HG02678 (cell line): ENCODE results near the gene KRTAP4-8.
"Not testable (repeated sequence)": the region's sequence is repeated elsewhere in the genome, so short reads cannot be mapped to it uniquely, and the experiment has no call there.

ENCODE experiments used
- ATAC-seq: cut with Tn5 transposase; IDR thresholded peaks from one replicate; pipeline ENCODE4 v1.9.1; 2021; ENCODE audit warnings: mild to moderate bottlenecking, moderate library complexity; ENCODE audit not compliant: unreplicated experiment

KRTAP4-8 gene

DNA sequence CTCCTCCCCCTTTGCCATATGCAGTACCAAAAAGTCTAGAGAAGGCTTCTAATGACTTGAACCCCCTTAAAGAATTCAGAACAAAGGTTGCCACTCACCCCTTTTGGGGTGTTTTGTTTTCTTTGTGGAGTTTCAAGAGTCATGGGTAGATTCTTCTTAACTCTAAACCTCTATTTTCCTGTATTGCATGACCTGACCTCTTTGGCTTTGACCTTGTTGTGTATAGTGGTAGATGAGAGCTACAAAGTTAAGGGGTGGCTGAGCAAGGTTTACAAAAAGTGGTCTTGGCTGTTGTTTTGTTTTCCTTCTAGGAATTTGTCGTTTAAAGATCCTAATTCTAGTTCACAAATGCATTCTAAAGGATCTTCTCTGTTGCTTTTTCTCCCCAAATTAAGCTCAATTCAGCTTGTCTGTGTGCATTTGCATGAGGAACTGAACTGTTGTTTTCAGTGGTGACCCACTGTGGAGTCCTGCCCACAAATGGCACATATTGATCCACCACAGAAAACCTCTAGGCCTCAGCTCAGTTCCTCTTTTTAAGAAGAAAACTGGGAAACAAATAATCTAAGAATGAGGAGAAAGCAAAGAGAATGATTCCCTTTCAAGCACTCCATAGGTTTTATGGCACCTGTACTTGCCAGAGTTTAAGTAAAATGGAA is 10.9 kb upstream of the KRTAP4-8 start:
- ATAC-seq = not testable (repeated sequence)

GRCh38 chr17:41107941-41108450 is 10.1 kb upstream of the KRTAP4-8 start:
- no peak for ATAC-seq

DNA sequence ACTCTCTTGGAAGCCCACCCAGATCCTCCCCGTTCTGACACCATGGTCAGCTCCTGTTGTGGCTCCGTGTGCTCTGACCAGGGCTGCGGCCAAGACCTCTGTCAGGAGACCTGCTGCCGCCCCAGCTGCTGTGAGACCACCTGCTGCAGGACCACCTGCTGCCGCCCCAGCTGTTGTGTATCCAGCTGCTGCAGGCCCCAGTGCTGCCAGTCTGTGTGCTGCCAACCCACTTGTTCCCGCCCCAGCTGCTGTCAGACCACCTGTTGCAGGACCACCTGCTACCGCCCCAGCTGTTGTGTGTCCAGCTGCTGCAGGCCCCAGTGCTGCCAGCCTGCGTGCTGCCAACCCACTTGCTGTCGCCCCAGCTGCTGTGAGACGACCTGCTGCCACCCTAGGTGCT is 7.4 kb upstream of the KRTAP4-8 start, which contains the start of gene KRTAP4-9:
Gene KRTAP4-9 (plus strand): TSS at position 43 of the 400 bp plus-strand sequence. CDS start 0 bp downstream, at position 43.
- not testable (repeated sequence) for ATAC-seq

- ATAC-seq = not testable (repeated sequence)
Observed at GRCh38 chr17:41104386-41105038, 6.6 kb upstream of the KRTAP4-8 start.

DNA sequence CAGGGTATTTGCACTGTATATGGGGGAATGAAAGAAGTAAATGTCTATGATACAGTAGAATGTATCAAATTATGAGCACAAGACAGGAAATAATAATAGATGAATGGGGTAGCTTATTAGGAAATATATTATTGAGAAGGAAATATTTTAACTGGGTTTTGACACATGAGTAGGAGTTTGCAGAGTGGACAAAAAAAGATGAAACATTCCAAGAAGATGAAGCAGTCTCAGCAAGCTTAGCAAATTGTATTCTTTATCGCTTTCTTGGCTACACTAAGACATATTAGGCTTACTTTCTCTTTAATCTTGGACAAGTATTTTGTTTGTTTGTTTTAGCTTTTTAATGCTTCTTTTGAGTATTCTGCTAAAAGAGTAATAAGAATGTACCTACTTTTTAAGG is 6.0 kb upstream of the KRTAP4-8 start:
- no peak for ATAC-seq

- ATAC-seq = no peak
Observed at GRCh38 chr17:41101586-41102259, 3.8 kb upstream of the KRTAP4-8 start, which contains the start of gene KRTAP4-16. Gene KRTAP4-16 (minus strand): TSS chr17:41102209. CDS start chr17:41102209, 0 bp downstream.

GRCh38 chr17:41099682-41100480 is 1.9 kb upstream of the KRTAP4-8 start:
- not testable (repeated sequence) for ATAC-seq

GRCh38 chr17:41098481-41098880 is 539 bp upstream of the KRTAP4-8 start:
- no peak for ATAC-seq

- no peak for ATAC-seq
Observed at GRCh38 chr17:41096055-41096454, 1.9 kb downstream of the KRTAP4-8 start.

DNA sequence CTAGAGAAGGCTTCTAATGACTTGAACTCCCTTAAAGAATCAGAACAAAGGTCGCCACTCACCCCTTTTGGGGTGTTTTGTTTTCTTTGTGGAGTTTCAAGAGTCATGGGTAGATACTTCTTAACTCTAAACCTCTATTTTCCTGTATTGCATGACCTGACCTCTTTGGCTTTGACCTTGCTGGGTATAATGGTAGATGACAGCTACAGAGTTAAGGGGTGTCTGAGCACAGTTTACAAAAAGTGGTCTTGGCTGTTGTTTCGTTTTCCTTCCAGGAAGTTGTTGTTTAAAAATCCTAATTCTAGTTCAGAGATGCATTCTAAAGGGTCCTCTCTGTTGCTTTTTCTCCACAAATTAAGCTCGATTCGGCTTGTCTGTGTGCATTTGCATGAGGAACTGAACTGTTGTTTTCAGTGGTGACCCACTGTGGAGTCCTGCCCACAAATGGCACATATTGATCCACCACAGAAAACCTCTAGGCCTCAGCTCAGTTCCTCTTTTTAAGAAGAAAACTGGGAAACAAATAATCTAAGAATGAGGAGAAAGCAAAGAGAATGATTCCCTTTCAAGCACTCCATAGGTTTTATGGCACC is 9.1 kb downstream of the KRTAP4-8 start:
- not testable (repeated sequence) for ATAC-seq

DNA sequence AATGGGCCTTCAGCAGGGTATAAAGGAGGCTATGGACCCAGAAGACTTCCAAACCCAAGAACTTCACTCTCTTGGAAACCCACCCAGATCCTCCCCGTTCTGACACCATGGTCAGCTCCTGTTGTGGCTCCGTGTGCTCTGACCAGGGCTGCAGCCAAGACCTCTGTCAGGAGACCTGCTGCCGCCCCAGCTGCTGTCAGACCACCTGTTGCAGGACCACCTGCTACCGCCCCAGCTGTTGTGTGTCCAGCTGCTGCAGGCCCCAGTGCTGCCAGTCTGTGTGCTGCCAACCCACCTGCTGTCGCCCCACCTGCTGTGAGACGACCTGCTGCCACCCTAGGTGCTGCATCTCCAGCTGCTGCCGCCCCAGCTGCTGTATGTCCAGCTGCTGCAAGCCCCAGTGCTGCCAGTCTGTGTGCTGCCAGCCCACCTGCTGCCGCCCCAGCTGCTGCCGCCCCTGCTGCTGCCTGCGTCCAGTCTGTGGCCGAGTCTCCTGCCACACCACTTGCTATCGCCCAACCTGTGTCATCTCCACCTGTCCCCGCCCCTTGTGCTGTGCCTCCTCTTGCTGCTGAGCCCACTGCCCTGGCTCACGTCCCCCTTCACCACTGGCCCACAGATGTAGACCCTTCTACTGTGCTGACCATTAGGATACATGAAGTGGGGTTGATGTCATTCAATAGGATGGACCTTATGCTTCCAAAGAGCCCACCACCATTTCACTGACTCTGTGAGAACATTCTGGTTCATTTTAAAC is 13.7 kb downstream of the KRTAP4-8 start, which contains the start of gene KRTAP4-7:
Gene KRTAP4-7 (plus strand): TSS at position 51 of the 757 bp plus-strand sequence. CDS start 57 bp downstream, at position 108.
- ATAC-seq = not testable (repeated sequence)

- ATAC-seq = not testable (repeated sequence)
Observed at GRCh38 chr17:41083427-41083826, 14.5 kb downstream of the KRTAP4-8 start.

GRCh38 chr17:41082626-41083025 is 15.3 kb downstream of the KRTAP4-8 start:
- no peak for ATAC-seq

GRCh38 chr17:41076788-41077187 is 21.2 kb downstream of the KRTAP4-8 start:
- no peak for ATAC-seq

DNA sequence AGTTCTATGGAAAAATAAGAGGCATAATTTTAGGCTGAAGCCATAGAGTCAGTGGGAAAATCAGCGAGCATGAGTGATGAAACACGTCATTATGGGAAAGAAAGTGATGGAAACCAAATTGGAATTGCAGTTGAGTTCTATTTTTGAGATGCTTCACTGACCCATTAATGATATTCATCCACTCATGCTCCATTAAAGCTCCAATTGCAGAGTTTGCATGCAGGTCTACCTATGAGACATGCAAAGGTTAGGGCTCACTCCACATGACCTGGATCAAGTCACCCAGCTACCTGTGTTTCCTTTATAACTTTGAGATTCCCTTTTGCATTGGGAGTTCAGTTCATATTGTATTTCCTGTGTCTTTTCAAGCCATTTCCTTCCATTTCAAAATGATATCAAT is 24.3 kb downstream of the KRTAP4-8 start:
- no peak for ATAC-seq

DNA sequence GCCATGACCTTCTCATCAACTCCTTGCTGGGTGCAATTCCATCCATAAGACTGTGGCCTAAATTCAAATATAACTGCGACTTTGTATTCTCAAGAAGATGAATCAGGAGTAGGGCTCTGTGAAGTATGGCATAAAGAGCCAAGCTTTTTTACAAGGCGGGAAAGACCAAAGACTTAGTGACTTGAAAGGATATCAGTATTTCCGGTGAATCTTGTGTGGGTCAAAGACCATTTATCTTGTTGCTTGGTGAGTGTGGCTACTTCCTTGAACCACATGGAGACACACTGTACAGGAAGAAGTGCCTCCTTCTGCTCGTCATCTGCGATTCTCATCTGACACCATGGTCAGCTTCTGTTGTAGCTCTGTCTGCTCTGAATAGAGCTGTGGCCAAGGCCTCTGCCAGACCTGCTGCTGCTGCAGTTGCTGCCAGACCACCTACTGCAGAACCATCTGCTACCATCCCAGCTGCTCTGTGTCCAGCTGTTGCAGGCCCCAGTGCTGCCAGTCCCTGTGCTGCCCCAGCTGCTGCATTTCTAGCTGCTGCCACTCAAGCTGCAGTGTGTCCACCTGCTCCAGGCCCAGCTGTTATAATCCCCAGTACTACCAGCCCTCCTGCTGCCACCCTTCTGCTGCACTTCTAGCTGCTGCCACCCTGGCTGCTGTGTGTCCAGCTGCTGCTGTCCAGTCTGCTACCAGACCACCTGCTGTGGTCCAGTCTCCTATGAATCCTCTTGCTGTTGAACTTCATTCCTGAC is 26.2 kb downstream of the KRTAP4-8 start:
- no peak for ATAC-seq

DNA sequence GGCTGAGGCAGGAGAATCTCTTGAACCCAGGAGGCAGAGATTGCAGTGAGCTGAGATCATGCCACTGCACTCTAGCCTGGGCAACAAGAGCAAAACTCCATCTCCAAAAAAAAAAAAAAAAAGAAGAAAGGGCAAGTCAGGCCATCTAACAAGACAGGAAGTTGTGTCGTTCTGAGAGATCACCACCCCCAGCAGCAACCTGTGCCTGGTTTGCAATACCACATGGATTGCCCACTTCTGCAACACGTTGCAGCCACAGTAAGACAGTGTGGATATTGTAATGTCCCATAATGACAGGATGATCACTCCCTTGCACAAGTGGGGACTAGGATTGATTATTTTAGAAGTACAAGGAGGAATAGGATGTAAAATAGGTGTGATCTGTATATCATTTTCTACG is 28.9 kb downstream of the KRTAP4-8 start:
- no peak for ATAC-seq

DNA sequence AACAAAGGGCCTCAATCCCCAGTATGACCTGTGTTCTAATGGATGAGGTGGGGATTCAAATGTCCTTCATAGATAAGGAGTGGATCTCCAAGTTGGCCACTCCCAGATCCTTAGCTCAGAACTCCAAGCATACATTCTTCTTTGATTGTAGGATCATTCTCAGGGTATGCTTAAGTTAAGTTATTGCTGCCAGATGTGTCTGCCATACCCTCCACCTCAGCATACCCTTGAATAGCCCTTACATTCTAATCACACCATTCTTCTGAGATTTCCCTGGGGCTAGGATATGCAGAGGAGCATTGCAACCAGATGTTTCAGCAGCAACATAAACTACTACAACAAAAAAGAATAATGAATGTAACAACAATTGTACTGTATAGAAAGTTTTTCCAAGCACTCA is 30.7 kb downstream of the KRTAP4-8 start:
- ATAC-seq = no peak
